H9 (cell line): ENCODE data around the gene NSD1. TPM values are rescaled to one million over a fixed set of nuclear protein-coding genes. Genes with fewer than 3 reads are reported as not detected.

ENCODE experiments used
- DNase-seq: peaks from one replicate; pipeline ENCODE4 v3.0.0-alpha.2; 2017
- H2AFZ ChIP-seq: one replicate; pipeline ENCODE4 v1.6.1; 2013; ENCODE audit warnings: mild to moderate bottlenecking, low read length, control low read depth, moderate library complexity
- H2AK5ac ChIP-seq: 2 replicates; pipeline ENCODE4 v1.6.1; 2013; ENCODE audit warnings: low read length, control low read depth, mixed read lengths; ENCODE audit not compliant: insufficient read length
- H2BK120ac ChIP-seq: one replicate; pipeline ENCODE4 v1.6.1; 2013; ENCODE audit warnings: low read depth, mild to moderate bottlenecking, low read length, control low read depth, inconsistent platforms; ENCODE audit not compliant: poor library complexity, severe bottlenecking
- H2BK12ac ChIP-seq: 2 replicates; pipeline ENCODE4 v1.6.1; 2013; ENCODE audit warnings: low read length, control low read depth, mixed read lengths, low read depth; ENCODE audit not compliant: insufficient read length
- H2BK15ac ChIP-seq: 2 replicates; pipeline ENCODE4 v1.6.1; 2013; ENCODE audit warnings: low read depth, low read length, control low read depth
- H2BK20ac ChIP-seq: one replicate; pipeline ENCODE4 v1.6.1; 2013; ENCODE audit warnings: low read depth, mild to moderate bottlenecking, low read length, control low read depth, inconsistent platforms; ENCODE audit not compliant: poor library complexity, severe bottlenecking
- H2BK5ac ChIP-seq: 2 replicates; pipeline ENCODE4 v1.6.1; 2013; ENCODE audit warnings: low read length, control low read depth, mixed read lengths; ENCODE audit not compliant: insufficient read length
- H3K14ac ChIP-seq: 2 replicates; pipeline ENCODE4 v1.6.1; 2013; ENCODE audit warnings: low read length, control low read depth; ENCODE audit not compliant: insufficient read depth
- H3K18ac ChIP-seq: 2 replicates; pipeline ENCODE4 v1.6.1; 2013; ENCODE audit warnings: low read depth, mild to moderate bottlenecking, mixed read lengths, low read length, control low read depth; ENCODE audit not compliant: insufficient read length
- H3K23ac ChIP-seq: 2 replicates; pipeline ENCODE4 v1.6.1; 2013; ENCODE audit warnings: low read length, control low read depth, mixed read lengths, low read depth; ENCODE audit not compliant: insufficient read length
- H3K23me2 ChIP-seq: 2 replicates; pipeline ENCODE4 v1.6.1; 2013; ENCODE audit warnings: low read depth, mild to moderate bottlenecking, mixed read lengths, low read length, control low read depth; ENCODE audit not compliant: insufficient read length, poor library complexity, severe bottlenecking
- H3K27ac ChIP-seq: 2 replicates; pipeline ENCODE4 v1.5.1; 2013; ENCODE audit warnings: low read length, control low read depth, mixed read lengths, low read depth; ENCODE audit not compliant: insufficient read length
- H3K27me3 ChIP-seq: 2 replicates; pipeline ENCODE4 v1.6.1; 2013; ENCODE audit warnings: low read length, control low read depth, inconsistent platforms; ENCODE audit not compliant: insufficient read depth
- H3K4ac ChIP-seq: 2 replicates; pipeline ENCODE4 v1.6.1; 2013; ENCODE audit warnings: low read depth, mild to moderate bottlenecking, control low read depth, inconsistent platforms, low read length, moderate library complexity
- H3K4me1 ChIP-seq: 2 replicates; pipeline ENCODE4 v1.6.1; 2013; ENCODE audit warnings: low read length, control low read depth, inconsistent platforms; ENCODE audit not compliant: insufficient read depth
- H3K4me2 ChIP-seq: 2 replicates; pipeline ENCODE4 v1.6.1; 2013; ENCODE audit warnings: low read length, control low read depth, mixed read lengths; ENCODE audit not compliant: insufficient read length, insufficient read depth
- H3K56ac ChIP-seq: 2 replicates; pipeline ENCODE4 v1.6.1; 2013; ENCODE audit warnings: low read depth, mild to moderate bottlenecking, mixed read lengths, low read length, control low read depth; ENCODE audit not compliant: insufficient read length
- H3K79me1 ChIP-seq: 2 replicates; pipeline ENCODE4 v1.6.1; 2013; ENCODE audit warnings: low read depth, mild to moderate bottlenecking, moderate library complexity, low read length, control low read depth, inconsistent platforms; ENCODE audit not compliant: insufficient read depth, poor library complexity, severe bottlenecking
- H3K79me2 ChIP-seq: 2 replicates; pipeline ENCODE4 v1.6.1; 2013; ENCODE audit warnings: low read length, control low read depth, inconsistent platforms; ENCODE audit not compliant: insufficient read depth
- H3K9ac ChIP-seq: 2 replicates; pipeline ENCODE4 v1.6.1; 2013; ENCODE audit warnings: low read length, control low read depth, mixed read lengths; ENCODE audit not compliant: insufficient read length; ENCODE audit errors: extremely low read depth
- H3K9me3 ChIP-seq: one replicate; pipeline ENCODE4 v1.6.1; 2013; ENCODE audit warnings: low read depth, low read length, inconsistent platforms; ENCODE audit not compliant: control insufficient read depth
- H3T11ph ChIP-seq: one replicate; pipeline ENCODE4 v1.6.1; 2013; ENCODE audit warnings: mild to moderate bottlenecking, low read length, control low read depth, inconsistent platforms
- H4K20me1 ChIP-seq: one replicate; pipeline ENCODE4 v1.6.1; 2013; ENCODE audit not compliant: control insufficient read depth, insufficient read length, insufficient read depth
- H4K5ac ChIP-seq: 2 replicates; pipeline ENCODE4 v1.6.1; 2013; ENCODE audit warnings: low read depth, mild to moderate bottlenecking, mixed read lengths, low read length, control low read depth; ENCODE audit not compliant: insufficient read length
- H4K8ac ChIP-seq: replicated peaks from 2 replicates; pipeline ENCODE4 v1.6.1; 2013; ENCODE audit warnings: low read length, control low read depth, mixed read lengths, low read depth; ENCODE audit not compliant: insufficient read length
- H4K91ac ChIP-seq: 2 replicates; pipeline ENCODE4 v1.6.1; 2013; ENCODE audit warnings: low read depth, mild to moderate bottlenecking, moderate library complexity, mixed read lengths, low read length, control low read depth; ENCODE audit not compliant: insufficient read length
- H3K27ac Mint-ChIP-seq, 3 experiments: 2 replicates in 2 of 3; 3 replicates in 1 of 3; pipeline ENCODE4 v1.8.0; 2020 to 2021; ENCODE audit warnings: mixed read lengths in 3 of 3, mild to moderate bottlenecking in 1 of 3, moderate library complexity in 1 of 3
- H3K27me3 Mint-ChIP-seq: 2 replicates; pipeline ENCODE4 v1.8.0; 2021; ENCODE audit warnings: low read depth, mild to moderate bottlenecking, moderate library complexity, mixed read lengths
- H3K36me3 Mint-ChIP-seq, 3 experiments: 2 replicates in 2 of 3; 3 replicates in 1 of 3; pipeline ENCODE4 v1.8.0; 2020 to 2021; ENCODE audit warnings: low read depth in 3 of 3, mixed read lengths in 3 of 3; ENCODE audit not compliant: insufficient read depth in 1 of 3
- H3K4me1 Mint-ChIP-seq, 2 experiments: 2 replicates each; pipeline ENCODE4 v1.8.0; 2020; ENCODE audit warnings: mixed read lengths in 2 of 2
- H3K4me3 Mint-ChIP-seq, 2 experiments: 2 replicates in 1 of 2; 3 replicates in 1 of 2; pipeline ENCODE4 v1.8.0; 2020 to 2021; ENCODE audit warnings: mild to moderate bottlenecking in 2 of 2, mixed read lengths in 2 of 2, moderate library complexity in 1 of 2
- H3K9me3 Mint-ChIP-seq, 2 experiments: 2 replicates in 1 of 2; 3 replicates in 1 of 2; pipeline ENCODE4 v1.8.0; 2020; ENCODE audit warnings: mild to moderate bottlenecking in 2 of 2, mixed read lengths in 2 of 2, moderate library complexity in 1 of 2
- CTCF ChIP-seq: fragments of 200-600 bp; sonication (generic); conservative IDR thresholded peaks from 3 replicates; pipeline ENCODE4 v1.8.0; 2021; ENCODE audit warnings: antibody characterized with exemption, mild to moderate bottlenecking
- WGBS: extraction: QIAGEN DNeasy Blood & Tissue Kit; methylation state at CpG from one replicate; pipeline ENCODE4 v1.1.7; 2013; ENCODE audit warnings: missing lambda C conversion rate, low lambda C conversion rate, mixed read lengths; ENCODE audit not compliant: insufficient read length; ENCODE audit errors: extremely low coverage; 5-methylcytosine and 5-hydroxymethylcytosine counted together
- total RNA-seq: library from RNA; stranded (reverse); gene quantifications from 2 replicates; pipeline ENCODE4 v1.2.1, GENCODE V29; 2021

NSD1 gene
- total RNA-seq, 1 experiment from 2014 or later: 213 TPM

GRCh38 chr5:177085985-177086653 lies 47.5 kb upstream of the NSD1 start:
- Histone ChIP-seq H2BK20ac (no peak overlapping the region), H2BK15ac (no peak overlapping the region), H3T11ph (no peak overlapping the region), H3K9me3 (no peaks in the 10 kb centered on the region), H4K5ac (no peak overlapping the region), H3K23ac (no peak overlapping the region), H2AK5ac (no peak overlapping the region), H2BK120ac (no peak overlapping the region), H2AFZ (no peak overlapping the region), H2BK12ac (no peak overlapping the region), H4K91ac (no peak overlapping the region), H3K18ac (no peak overlapping the region), H3K4me1 (peaks cover 8% of the 10 kb centered on the region), H3K27me3 (no peaks in the 10 kb centered on the region), H3K9ac (no peak overlapping the region), H3K4ac (no peak overlapping the region), H3K56ac (no peak overlapping the region), H3K27ac (no peak overlapping the region), H3K23me2 (no peaks in the 10 kb centered on the region), H4K20me1 (no peaks in the 10 kb centered on the region), H3K4me2 (peak overlapping the region; percentile 13), H3K79me2 (peaks cover 4% of the 10 kb centered on the region; the same call in 1 of the 2 replicates), H4K8ac (no peak overlapping the region), H3K79me1 (no peaks in the 10 kb centered on the region), H2BK5ac (no peak overlapping the region), H3K14ac (no peak overlapping the region)
- peaks cover 12 to 18% (median 15%) of the 10 kb centered on the region in 3 experiments; a peak in 6 of 7 replicates for H3K36me3 Mint-ChIP-seq
- H3K4me1 Mint-ChIP-seq: peaks cover 30 to 31% of the 10 kb centered on the region in 2 experiments
- no peak for DNase-seq
- no peaks in the 10 kb centered on the region; a peak in 1 of 5 replicates for H3K9me3 Mint-ChIP-seq
- TF ChIP-seq CTCF: no peak
- peak overlapping the region; percentile 35 to 68; a peak in 4 of 5 replicates for H3K4me3 Mint-ChIP-seq
- WGBS: no CpG with 5 or more reads among the region's 13 CpGs
- no peaks in the 10 kb centered on the region; the same call in 1 of the 2 replicates for H3K27me3 Mint-ChIP-seq
- peak overlapping the region; percentile 53 to 59 (median 56); a peak in 6 of 7 replicates for H3K27ac Mint-ChIP-seq
